Sigmoid colon (tissue), 4 donors: ENCODE data around the gene STAG1.

Experiments used
- EP300 ChIP-seq, 4 donors: sonication (generic); formaldehyde crosslinking; IDR thresholded peaks; one replicate each; pipeline ENCODE4 v1.6.1; 2017; ENCODE audit warnings: antibody characterized with exemption in 4 of 4
- POLR2A ChIP-seq, 2 donors: fragments of 450-650 bp; IDR thresholded peaks; one replicate each; pipeline ENCODE4 v1.6.1; 2016; ENCODE audit warnings: antibody characterized with exemption in 2 of 2, mild to moderate bottlenecking in 2 of 2, moderate library complexity in 2 of 2
- POLR2AphosphoS5 ChIP-seq, 4 donors: sonication (generic); formaldehyde crosslinking; IDR thresholded peaks; one replicate each; pipeline ENCODE4 v1.6.1; 2017; ENCODE audit warnings: antibody characterized with exemption in 4 of 4
- TF ChIP-seq, protein P1 (sequence below), 4 experiments: fragments of 450-650 bp in 3 of 4; fragments of 200-600 bp in 1 of 4; IDR thresholded peaks; one replicate each; pipeline ENCODE4 v1.5.1; 2016 to 2019; ENCODE audit warnings: antibody characterized with exemption in 4 of 4, mild to moderate bottlenecking in 3 of 4, moderate library complexity in 2 of 4

DNA sequence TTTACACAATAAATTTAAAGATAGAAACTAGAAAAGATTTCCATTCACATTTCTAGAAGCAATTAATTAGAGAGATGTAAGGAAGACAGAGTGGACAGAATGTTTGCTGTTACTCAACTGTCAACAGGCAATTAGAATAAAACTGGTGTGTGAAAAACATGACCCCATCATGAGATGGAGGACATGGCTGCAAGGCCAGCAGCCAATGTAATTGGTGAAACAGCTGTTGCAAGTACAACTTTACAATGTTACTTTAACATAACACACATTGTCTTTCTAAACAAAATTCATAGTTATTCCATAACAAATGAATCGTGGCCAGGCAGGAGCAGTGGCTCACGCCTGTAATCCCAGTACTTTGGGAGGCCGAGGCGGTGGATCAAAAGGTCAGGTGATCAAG is 28.6 kb upstream of the STAG1 start:
- TF ChIP-seq, protein P1, sequence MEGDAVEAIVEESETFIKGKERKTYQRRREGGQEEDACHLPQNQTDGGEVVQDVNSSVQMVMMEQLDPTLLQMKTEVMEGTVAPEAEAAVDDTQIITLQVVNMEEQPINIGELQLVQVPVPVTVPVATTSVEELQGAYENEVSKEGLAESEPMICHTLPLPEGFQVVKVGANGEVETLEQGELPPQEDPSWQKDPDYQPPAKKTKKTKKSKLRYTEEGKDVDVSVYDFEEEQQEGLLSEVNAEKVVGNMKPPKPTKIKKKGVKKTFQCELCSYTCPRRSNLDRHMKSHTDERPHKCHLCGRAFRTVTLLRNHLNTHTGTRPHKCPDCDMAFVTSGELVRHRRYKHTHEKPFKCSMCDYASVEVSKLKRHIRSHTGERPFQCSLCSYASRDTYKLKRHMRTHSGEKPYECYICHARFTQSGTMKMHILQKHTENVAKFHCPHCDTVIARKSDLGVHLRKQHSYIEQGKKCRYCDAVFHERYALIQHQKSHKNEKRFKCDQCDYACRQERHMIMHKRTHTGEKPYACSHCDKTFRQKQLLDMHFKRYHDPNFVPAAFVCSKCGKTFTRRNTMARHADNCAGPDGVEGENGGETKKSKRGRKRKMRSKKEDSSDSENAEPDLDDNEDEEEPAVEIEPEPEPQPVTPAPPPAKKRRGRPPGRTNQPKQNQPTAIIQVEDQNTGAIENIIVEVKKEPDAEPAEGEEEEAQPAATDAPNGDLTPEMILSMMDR (IDR thresholded peaks at IDR 0.05): no peak
- TF ChIP-seq POLR2A (IDR thresholded peaks at IDR 0.05): no peak
- no peak for TF ChIP-seq EP300 (IDR thresholded peaks at IDR 0.05)
- no peak for TF ChIP-seq POLR2AphosphoS5 (IDR thresholded peaks at IDR 0.05)
